Loucy (cell line): ENCODE data around the gene GKN2.

Experiments
- H2AFZ ChIP-seq: fragments of 200-600 bp; sonication (generic); 2 replicates; pipeline ENCODE4 v1.6.0; 2016; ENCODE audit warnings: antibody characterized with exemption, mild to moderate bottlenecking, low read length, moderate library complexity
- H3F3A ChIP-seq: fragments of 200-600 bp; 2 replicates; pipeline ENCODE4 v1.6.0; 2016; ENCODE audit warnings: antibody characterized with exemption, low read depth, mild to moderate bottlenecking
- H3K27me3 ChIP-seq: fragments of 200-600 bp; sonication (generic); 2 replicates; pipeline ENCODE4 v1.6.1; 2014; ENCODE audit warnings: low read length, mild to moderate bottlenecking; ENCODE audit not compliant: insufficient read depth, poor library complexity, severe bottlenecking
- H3K36me3 ChIP-seq: fragments of 200-600 bp; sonication (generic); 2 replicates; pipeline ENCODE4 v1.6.1; 2016; ENCODE audit warnings: low read length; ENCODE audit not compliant: insufficient read depth
- H3K4me1 ChIP-seq: fragments of 200-600 bp; sonication (generic); 2 replicates; pipeline ENCODE4 v1.5.1; 2014; ENCODE audit warnings: low read length, mild to moderate bottlenecking; ENCODE audit not compliant: insufficient read depth, poor library complexity, severe bottlenecking
- H3K4me2 ChIP-seq: fragments of 200-600 bp; sonication (generic); 2 replicates; pipeline ENCODE4 v1.6.0; 2014; ENCODE audit warnings: antibody characterized with exemption, low read length, low read depth, mild to moderate bottlenecking; ENCODE audit not compliant: poor library complexity, severe bottlenecking
- H3K4me3 ChIP-seq: fragments of 200-600 bp; sonication (generic); 2 replicates; pipeline ENCODE4 v1.5.1; 2014; ENCODE audit warnings: low read length, mild to moderate bottlenecking, mixed read lengths; ENCODE audit not compliant: poor library complexity, severe bottlenecking
- H3K79me2 ChIP-seq: fragments of 200-600 bp; sonication (generic); 2 replicates; pipeline ENCODE4 v1.6.1; 2014; ENCODE audit warnings: low read length; ENCODE audit not compliant: insufficient read depth
- H3K9ac ChIP-seq: fragments of 200-600 bp; sonication (generic); 2 replicates; pipeline ENCODE4 v1.6.0; 2014; ENCODE audit warnings: mild to moderate bottlenecking, low read depth, low read length, moderate library complexity; ENCODE audit not compliant: poor library complexity, severe bottlenecking
- H3K9me2 ChIP-seq: fragments of 200-600 bp; sonication (generic); replicated peaks from 2 replicates; pipeline ENCODE4 v1.6.1; 2016; ENCODE audit warnings: low read depth, low read length, mixed read lengths
- H3K9me3 ChIP-seq: fragments of 200-600 bp; sonication (generic); 2 replicates; pipeline ENCODE4 v1.6.1; 2014; ENCODE audit warnings: mild to moderate bottlenecking, antibody characterized with exemption, low read length, low read depth; ENCODE audit not compliant: insufficient read depth
- H4K20me1 ChIP-seq: fragments of 200-600 bp; sonication (generic); 2 replicates; pipeline ENCODE4 v1.6.0; 2014; ENCODE audit warnings: antibody characterized with exemption, low read length, mild to moderate bottlenecking; ENCODE audit not compliant: insufficient read depth, poor library complexity, severe bottlenecking
- CTCF ChIP-seq: fragments of 200-600 bp; sonication (generic); conservative IDR thresholded peaks from 2 replicates; pipeline ENCODE4 v1.5.1; 2014; ENCODE audit warnings: mild to moderate bottlenecking, antibody characterized with exemption, low read length
- EZH2phosphoT487 ChIP-seq: fragments of 200-600 bp; IDR thresholded peaks from 2 replicates; pipeline ENCODE4 v1.6.1; 2018; ENCODE audit warnings: antibody characterized with exemption, mild to moderate bottlenecking, moderate library complexity, borderline replicate concordance

Gene GKN2

GRCh38 chr2:68969736-68970490, 17.2 kb upstream of the GKN2 start:
- Histone ChIP-seq H3K4me2 (no peak overlapping the region), H3K9ac (no peak overlapping the region), H3K27me3 (no peaks in the 10 kb centered on the region), H3K9me2 (no peaks in the 10 kb centered on the region), H4K20me1 (no peaks in the 10 kb centered on the region), H3K36me3 (no peaks in the 10 kb centered on the region), H2AFZ (no peak overlapping the region), H3K4me1 (no peaks in the 10 kb centered on the region), H3K9me3 (no peaks in the 10 kb centered on the region), H3F3A (no peaks in the 10 kb centered on the region), H3K79me2 (no peaks in the 10 kb centered on the region), H3K4me3 (no peak overlapping the region)
- TF ChIP-seq EZH2phosphoT487 = no peak
- TF ChIP-seq CTCF = no peak

- no peaks in the 10 kb centered on the region for H3K27me3 ChIP-seq
- H3K4me1 ChIP-seq = no peaks in the 10 kb centered on the region
- no peak overlapping the region for H3K9ac ChIP-seq
- no peaks in the 10 kb centered on the region for H3F3A ChIP-seq
- H3K36me3 ChIP-seq = no peaks in the 10 kb centered on the region
- no peak overlapping the region for H3K4me3 ChIP-seq
- H3K4me2 ChIP-seq = no peak overlapping the region
- no peaks in the 10 kb centered on the region for H3K79me2 ChIP-seq
- no peaks in the 10 kb centered on the region for H4K20me1 ChIP-seq
- no peaks in the 10 kb centered on the region for H3K9me3 ChIP-seq
- H3K9me2 ChIP-seq = no peaks in the 10 kb centered on the region
- TF ChIP-seq EZH2phosphoT487 (no peak), CTCF (no peak)
- no peak overlapping the region for H2AFZ ChIP-seq
Observed at GRCh38 chr2:68968221-68968620, 15.5 kb upstream of the GKN2 start.

- no peaks in the 10 kb centered on the region for H3K79me2 ChIP-seq
- no peak overlapping the region for H2AFZ ChIP-seq
- H3K9ac ChIP-seq = no peak overlapping the region
- H4K20me1 ChIP-seq = no peaks in the 10 kb centered on the region
- no peaks in the 10 kb centered on the region for H3K27me3 ChIP-seq
- no peaks in the 10 kb centered on the region for H3K9me3 ChIP-seq
- H3K4me3 ChIP-seq = no peak overlapping the region
- H3K9me2 ChIP-seq = no peaks in the 10 kb centered on the region
- H3K4me1 ChIP-seq = no peaks in the 10 kb centered on the region
- no peak for TF ChIP-seq EZH2phosphoT487
- H3K4me2 ChIP-seq = no peak overlapping the region
- no peaks in the 10 kb centered on the region for H3F3A ChIP-seq
- H3K36me3 ChIP-seq = no peaks in the 10 kb centered on the region
Observed at GRCh38 chr2:68964282-68964681, 11.6 kb upstream of the GKN2 start.

DNA sequence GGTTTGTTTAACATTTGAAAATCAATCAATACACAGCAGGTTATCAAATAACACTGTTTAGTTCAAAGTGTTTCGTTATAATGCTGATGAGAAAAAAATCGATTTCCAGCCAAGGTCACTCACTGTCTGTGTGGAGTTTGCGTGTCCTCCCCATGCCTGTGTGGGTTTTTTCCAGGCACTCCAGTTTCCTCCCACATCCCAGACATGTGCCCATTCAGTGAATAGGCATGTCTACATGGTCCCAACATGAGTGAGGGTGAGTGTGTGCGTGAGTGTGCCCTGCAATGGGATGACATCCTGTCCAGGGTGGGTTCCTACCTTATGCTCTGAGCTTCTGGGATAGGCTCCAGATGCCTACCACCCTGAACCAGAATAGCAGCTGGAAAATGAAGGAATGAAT, 8.7 kb upstream of the GKN2 start:
- Histone ChIP-seq H3K79me2 (no peaks in the 10 kb centered on the region), H3K9ac (no peak overlapping the region), H3F3A (no peaks in the 10 kb centered on the region), H4K20me1 (no peaks in the 10 kb centered on the region), H3K27me3 (no peaks in the 10 kb centered on the region), H3K9me3 (no peaks in the 10 kb centered on the region), H3K4me3 (no peak overlapping the region), H3K36me3 (no peaks in the 10 kb centered on the region), H3K4me1 (no peaks in the 10 kb centered on the region), H3K9me2 (no peaks in the 10 kb centered on the region), H2AFZ (no peak overlapping the region), H3K4me2 (no peak overlapping the region)
- TF ChIP-seq EZH2phosphoT487 (no peak), CTCF (no peak)
